Measurements from ENCODE around the gene EHF. TPM values are rescaled to one million over a fixed set of nuclear protein-coding genes. Genes with fewer than 3 reads are reported as not detected.

The EHF gene
- total RNA-seq, 1 experiment from 2014 or later: 37.0 TPM

DNA sequence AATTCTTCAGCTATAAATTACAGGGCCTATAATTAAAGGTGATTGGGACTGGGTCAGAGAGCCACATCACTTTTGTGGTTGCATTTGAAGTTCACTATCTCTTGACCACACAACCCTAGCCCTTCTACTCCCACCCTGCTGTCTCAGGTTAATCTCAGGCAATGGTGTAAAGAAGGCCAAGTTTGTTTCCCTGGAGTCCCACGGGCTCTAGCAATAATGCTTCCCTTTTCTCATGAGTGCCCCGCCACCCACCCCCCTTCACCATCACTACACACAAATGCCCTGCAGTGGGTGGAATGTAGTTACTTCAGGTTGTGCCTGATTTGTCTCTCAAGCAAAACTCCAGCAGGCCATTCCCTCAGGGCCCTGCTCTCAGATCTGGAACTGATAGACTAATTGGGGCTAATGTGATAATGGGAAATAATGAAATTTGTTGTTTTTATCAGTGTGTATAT, 1.8 kb upstream of the EHF start:
- Histone ChIP-seq H3K36me3 (ENCODE audit: low read depth, low read length) (no peaks in the 10 kb centered on the region), H3F3A (ENCODE audit: low read length, unreplicated experiment) (no peaks in the 10 kb centered on the region), H3K4me3 (ENCODE audit: low read length) (no peak overlapping the region), H4K20me1 (ENCODE audit: low read length) (no peaks in the 10 kb centered on the region), H2AFZ (ENCODE audit: low read length) (no peak overlapping the region), H3K27ac (ENCODE audit: low read length) (no peak overlapping the region), H3K4me2 (ENCODE audit: low read length) (no peak overlapping the region), H3K9me2 (replicated peaks; ENCODE audit: low read length) (no peaks in the 10 kb centered on the region), H3K9ac (ENCODE audit: low read length) (no peak overlapping the region), H3K79me2 (ENCODE audit: low read length) (peaks cover 32% of the 10 kb centered on the region), H3K4me1 (ENCODE audit: insufficient read depth, low read length) (peaks cover 36% of the 10 kb centered on the region), H3K27me3 (ENCODE audit: low read length) (no peaks in the 10 kb centered on the region), H3K9me3 (ENCODE audit: low read length) (no peaks in the 10 kb centered on the region)
- intact Hi-C loops (cut with micrococcal nuclease): no loop called here
- POLR2A ChIA-PET (ENCODE audit: unreplicated experiment): no interaction called here
- ATAC-seq (no peak), DNase-seq (no peak)
- BruUV-seq (replicated peaks): no TSS peak
- CTCF ChIA-PET: no interaction called here
- TF ChIP-seq EZH2phosphoT487 (IDR thresholded peaks at IDR 0.05; ENCODE audit: borderline replicate concordance, low read length): no peak
- TF ChIP-seq, protein P1, sequence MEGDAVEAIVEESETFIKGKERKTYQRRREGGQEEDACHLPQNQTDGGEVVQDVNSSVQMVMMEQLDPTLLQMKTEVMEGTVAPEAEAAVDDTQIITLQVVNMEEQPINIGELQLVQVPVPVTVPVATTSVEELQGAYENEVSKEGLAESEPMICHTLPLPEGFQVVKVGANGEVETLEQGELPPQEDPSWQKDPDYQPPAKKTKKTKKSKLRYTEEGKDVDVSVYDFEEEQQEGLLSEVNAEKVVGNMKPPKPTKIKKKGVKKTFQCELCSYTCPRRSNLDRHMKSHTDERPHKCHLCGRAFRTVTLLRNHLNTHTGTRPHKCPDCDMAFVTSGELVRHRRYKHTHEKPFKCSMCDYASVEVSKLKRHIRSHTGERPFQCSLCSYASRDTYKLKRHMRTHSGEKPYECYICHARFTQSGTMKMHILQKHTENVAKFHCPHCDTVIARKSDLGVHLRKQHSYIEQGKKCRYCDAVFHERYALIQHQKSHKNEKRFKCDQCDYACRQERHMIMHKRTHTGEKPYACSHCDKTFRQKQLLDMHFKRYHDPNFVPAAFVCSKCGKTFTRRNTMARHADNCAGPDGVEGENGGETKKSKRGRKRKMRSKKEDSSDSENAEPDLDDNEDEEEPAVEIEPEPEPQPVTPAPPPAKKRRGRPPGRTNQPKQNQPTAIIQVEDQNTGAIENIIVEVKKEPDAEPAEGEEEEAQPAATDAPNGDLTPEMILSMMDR (conservative IDR thresholded peaks at IDR 0.05; ENCODE audit: low read depth, low read length): no peak
- no peak for TF ChIP-seq EZH2 (IDR thresholded peaks at IDR 0.05; ENCODE audit: low read length, unreplicated experiment)

DNA sequence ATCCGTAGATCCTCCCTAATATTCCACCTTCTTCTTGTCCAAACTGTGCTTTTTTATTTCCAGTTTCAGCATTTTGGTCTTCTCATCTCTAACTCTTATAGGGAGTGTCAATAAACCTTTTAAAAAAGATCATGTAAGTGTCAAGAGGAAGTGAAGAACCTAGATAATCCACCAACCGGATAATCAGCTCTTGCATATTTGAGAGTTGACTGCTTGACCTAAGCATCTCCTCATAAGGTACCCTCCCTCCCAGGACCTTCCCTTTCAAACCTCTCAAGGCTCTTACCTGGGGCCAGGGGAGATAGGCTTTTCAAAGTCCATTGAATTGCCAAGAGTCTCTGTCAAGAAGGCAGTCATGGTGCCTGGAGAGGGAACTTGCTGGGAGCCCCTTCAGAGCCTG, 691 bp upstream of the EHF start:
- Histone ChIP-seq H3K4me1 (ENCODE audit: insufficient read depth, low read length) (peaks cover 37% of the 10 kb centered on the region), H3K9me3 (ENCODE audit: low read length) (no peaks in the 10 kb centered on the region), H3K4me3 (ENCODE audit: low read length) (peak overlapping the region; percentile 66; the same call in 1 of the 2 replicates), H3K9ac (ENCODE audit: low read length) (no peak overlapping the region), H3K9me2 (replicated peaks; ENCODE audit: low read length) (no peaks in the 10 kb centered on the region), H3K36me3 (ENCODE audit: low read depth, low read length) (no peaks in the 10 kb centered on the region), H3K27me3 (ENCODE audit: low read length) (no peaks in the 10 kb centered on the region), H3K79me2 (ENCODE audit: low read length) (peaks cover 43% of the 10 kb centered on the region), H3K4me2 (ENCODE audit: low read length) (peak overlapping the region; percentile 68), H3K27ac (ENCODE audit: low read length) (peak overlapping the region; percentile 84), H3F3A (ENCODE audit: low read length, unreplicated experiment) (no peaks in the 10 kb centered on the region), H4K20me1 (ENCODE audit: low read length) (no peaks in the 10 kb centered on the region), H2AFZ (ENCODE audit: low read length) (peak overlapping the region; percentile 48; the same call in 1 of the 2 replicates)
- DNase-seq: no peak
- ATAC-seq: no peak
- TF ChIP-seq, protein P1 (conservative IDR thresholded peaks at IDR 0.05; ENCODE audit: low read depth, low read length): no peak
- TF ChIP-seq EZH2phosphoT487 (IDR thresholded peaks at IDR 0.05; ENCODE audit: borderline replicate concordance, low read length): no peak
- TF ChIP-seq EZH2 (IDR thresholded peaks at IDR 0.05; ENCODE audit: low read length, unreplicated experiment): no peak
- TSS peak; percentile 37 for BruUV-seq (replicated peaks)
- POLR2A ChIA-PET (ENCODE audit: unreplicated experiment): no interaction called here
- intact Hi-C loops (cut with micrococcal nuclease): no loop called here
- CTCF ChIA-PET: no interaction called here

DNA sequence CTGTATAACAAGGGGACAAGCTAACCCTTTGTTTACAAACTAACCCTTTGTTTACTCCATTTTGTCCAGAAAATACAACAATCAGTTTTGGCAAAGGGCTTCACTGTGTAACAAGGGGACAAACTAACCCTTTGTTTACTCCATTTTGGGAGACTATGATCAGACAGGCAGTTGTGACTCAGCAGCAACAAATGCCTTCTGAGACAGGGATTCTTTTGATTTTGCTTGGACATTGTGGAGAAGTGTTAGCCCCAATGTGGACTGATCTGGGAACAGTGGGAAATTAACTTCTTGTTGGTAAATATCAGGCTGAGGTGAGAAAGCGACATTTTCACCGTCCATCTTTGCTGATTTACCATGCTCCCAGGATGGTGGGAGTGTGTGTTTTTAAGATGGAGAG, 983 bp downstream of the EHF start:
- H3K4me3 ChIP-seq (ENCODE audit: low read length): peak overlapping the region; percentile 66
- intact Hi-C loops (cut with micrococcal nuclease): no loop called here
- no TSS peak for BruUV-seq (replicated peaks)
- no peaks in the 10 kb centered on the region for H3K36me3 ChIP-seq (ENCODE audit: low read depth, low read length)
- H3K79me2 ChIP-seq (ENCODE audit: low read length): peaks cover 60% of the 10 kb centered on the region
- no peaks in the 10 kb centered on the region for H3K27me3 ChIP-seq (ENCODE audit: low read length)
- no peaks in the 10 kb centered on the region for H3K9me2 ChIP-seq (replicated peaks; ENCODE audit: low read length)
- peak overlapping the region; percentile 66 for H3K9ac ChIP-seq (ENCODE audit: low read length)
- DNase-seq (peak; percentile 39), ATAC-seq (peak; percentile 51; the same call in 1 of the 2 replicates)
- H3K4me2 ChIP-seq (ENCODE audit: low read length): peak overlapping the region; percentile 68
- TF ChIP-seq EZH2phosphoT487 (IDR thresholded peaks at IDR 0.05; ENCODE audit: borderline replicate concordance, low read length) (no peak), EZH2 (IDR thresholded peaks at IDR 0.05; ENCODE audit: low read length, unreplicated experiment) (no peak)
- TF ChIP-seq, protein P1 (conservative IDR thresholded peaks at IDR 0.05; ENCODE audit: low read depth, low read length): no peak
- peak overlapping the region; percentile 48 for H2AFZ ChIP-seq (ENCODE audit: low read length)
- no peaks in the 10 kb centered on the region for H4K20me1 ChIP-seq (ENCODE audit: low read length)
- ChIA-PET POLR2A (ENCODE audit: unreplicated experiment) (no interaction called here), CTCF (no interaction called here)
- H3K27ac ChIP-seq (ENCODE audit: low read length): peak overlapping the region; percentile 84
- no peaks in the 10 kb centered on the region for H3K9me3 ChIP-seq (ENCODE audit: low read length)
- H3K4me1 ChIP-seq (ENCODE audit: insufficient read depth, low read length): peaks cover 44% of the 10 kb centered on the region
- no peaks in the 10 kb centered on the region for H3F3A ChIP-seq (ENCODE audit: low read length, unreplicated experiment)
